Activated gamma-delta T cell treated with Interleukin-2 at 50 U/mL for 16 hours (primary cell): ENCODE measurements around the gene DAPK2.
"Not testable (repeated sequence)": the region's sequence is repeated elsewhere in the genome, so short reads cannot be mapped to it uniquely, and the experiment has no call there.

ENCODE experiments used
- DNase-seq: peaks from one replicate; pipeline ENCODE4 v3.0.0-alpha.2; 2020

DAPK2 gene

GRCh38 chr15:63909819-63910437, 136.4 kb downstream of the DAPK2 start:
- DNase-seq = no peak

GRCh38 chr15:63908991-63909390, 137.3 kb downstream of the DAPK2 start:
- no peak for DNase-seq

- DNase-seq = no peak
These were observed 138.0 kb downstream of the DAPK2 start for GRCh38 chr15:63908281-63908680.

GRCh38 chr15:63907521-63907920, 138.8 kb downstream of the DAPK2 start:
- no peak for DNase-seq

GRCh38 chr15:63906266-63906584, 140.1 kb downstream of the DAPK2 start:
- DNase-seq = no peak

- DNase-seq = no peak
These were observed 140.6 kb downstream of the DAPK2 start for GRCh38 chr15:63905558-63906265.

- no peak for DNase-seq
These were observed 141.2 kb downstream of the DAPK2 start for GRCh38 chr15:63905131-63905530.

GRCh38 chr15:63904042-63904441, 142.2 kb downstream of the DAPK2 start:
- no peak for DNase-seq

GRCh38 chr15:63902671-63903035, 143.6 kb downstream of the DAPK2 start:
- DNase-seq = no peak

GRCh38 chr15:63901912-63902670, 144.2 kb downstream of the DAPK2 start:
- no peak for DNase-seq

- no peak for DNase-seq
These were observed 146.0 kb downstream of the DAPK2 start for GRCh38 chr15:63900306-63900705.

- not testable (repeated sequence) for DNase-seq
These were observed 146.7 kb downstream of the DAPK2 start for GRCh38 chr15:63899606-63900005.

- DNase-seq = no peak
These were observed 147.1 kb downstream of the DAPK2 start for GRCh38 chr15:63899193-63899592.

GRCh38 chr15:63896336-63897115, 149.8 kb downstream of the DAPK2 start:
- peak; percentile 26 for DNase-seq

GRCh38 chr15:63895787-63896218, 150.5 kb downstream of the DAPK2 start:
- no peak for DNase-seq

GRCh38 chr15:63895194-63895593, 151.1 kb downstream of the DAPK2 start:
- no peak for DNase-seq

GRCh38 chr15:63894662-63894949, 151.7 kb downstream of the DAPK2 start:
- DNase-seq = no peak

GRCh38 chr15:63893866-63894661, 152.2 kb downstream of the DAPK2 start:
- no peak for DNase-seq

GRCh38 chr15:63892794-63893441, 153.4 kb downstream of the DAPK2 start:
- peak; percentile 78 for DNase-seq

- no peak for DNase-seq
These were observed 154.5 kb downstream of the DAPK2 start for GRCh38 chr15:63891768-63892133.

GRCh38 chr15:63891079-63891767, 155.1 kb downstream of the DAPK2 start:
- DNase-seq = peak; percentile 70

- no peak for DNase-seq
These were observed 155.7 kb downstream of the DAPK2 start for GRCh38 chr15:63890617-63891016.
